Fibroblast of pulmonary artery (primary cell): ENCODE results near the gene ARHGAP15.

Experiments
- DNase-seq: peaks from one replicate; pipeline ENCODE4 v3.0.0-alpha.2; 2010; ENCODE audit warnings: low read depth
- H3K4me3 ChIP-seq: replicated peaks from 2 replicates; pipeline ENCODE4 v1.5.1; 2011; ENCODE audit warnings: low read depth, mild to moderate bottlenecking, control low read depth, low read length, moderate library complexity
- TF ChIP-seq, protein P1 (sequence below): IDR thresholded peaks from 2 replicates; pipeline ENCODE4 v1.5.1; 2011; ENCODE audit warnings: mild to moderate bottlenecking, control low read depth, low read length, inconsistent platforms; ENCODE audit errors: missing control alignments

ARHGAP15 gene

DNA sequence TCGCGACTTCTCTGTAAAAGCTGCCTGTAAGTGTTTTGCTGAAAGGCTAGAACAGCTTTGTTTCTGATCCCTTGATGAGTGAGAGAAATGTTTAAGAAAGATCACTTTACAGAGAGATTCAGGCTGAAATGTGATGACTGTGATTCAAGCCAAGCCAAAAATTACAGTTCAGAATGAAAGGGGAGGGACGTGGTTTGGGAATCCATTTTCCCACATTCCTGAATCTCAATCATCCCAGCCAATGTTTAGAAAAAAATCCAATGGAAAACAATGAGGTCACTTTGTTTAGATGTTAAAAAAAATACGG, 416.7 kb downstream of the ARHGAP15 start:
- TF ChIP-seq, protein P1, sequence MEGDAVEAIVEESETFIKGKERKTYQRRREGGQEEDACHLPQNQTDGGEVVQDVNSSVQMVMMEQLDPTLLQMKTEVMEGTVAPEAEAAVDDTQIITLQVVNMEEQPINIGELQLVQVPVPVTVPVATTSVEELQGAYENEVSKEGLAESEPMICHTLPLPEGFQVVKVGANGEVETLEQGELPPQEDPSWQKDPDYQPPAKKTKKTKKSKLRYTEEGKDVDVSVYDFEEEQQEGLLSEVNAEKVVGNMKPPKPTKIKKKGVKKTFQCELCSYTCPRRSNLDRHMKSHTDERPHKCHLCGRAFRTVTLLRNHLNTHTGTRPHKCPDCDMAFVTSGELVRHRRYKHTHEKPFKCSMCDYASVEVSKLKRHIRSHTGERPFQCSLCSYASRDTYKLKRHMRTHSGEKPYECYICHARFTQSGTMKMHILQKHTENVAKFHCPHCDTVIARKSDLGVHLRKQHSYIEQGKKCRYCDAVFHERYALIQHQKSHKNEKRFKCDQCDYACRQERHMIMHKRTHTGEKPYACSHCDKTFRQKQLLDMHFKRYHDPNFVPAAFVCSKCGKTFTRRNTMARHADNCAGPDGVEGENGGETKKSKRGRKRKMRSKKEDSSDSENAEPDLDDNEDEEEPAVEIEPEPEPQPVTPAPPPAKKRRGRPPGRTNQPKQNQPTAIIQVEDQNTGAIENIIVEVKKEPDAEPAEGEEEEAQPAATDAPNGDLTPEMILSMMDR = no peak
- DNase-seq = no peak
- no peak overlapping the region for H3K4me3 ChIP-seq

- TF ChIP-seq, protein P1 = no peak
- no peak for DNase-seq
- H3K4me3 ChIP-seq = no peak overlapping the region
These were observed 418.8 kb downstream of the ARHGAP15 start for GRCh38 chr2:143548032-143548431.

DNA sequence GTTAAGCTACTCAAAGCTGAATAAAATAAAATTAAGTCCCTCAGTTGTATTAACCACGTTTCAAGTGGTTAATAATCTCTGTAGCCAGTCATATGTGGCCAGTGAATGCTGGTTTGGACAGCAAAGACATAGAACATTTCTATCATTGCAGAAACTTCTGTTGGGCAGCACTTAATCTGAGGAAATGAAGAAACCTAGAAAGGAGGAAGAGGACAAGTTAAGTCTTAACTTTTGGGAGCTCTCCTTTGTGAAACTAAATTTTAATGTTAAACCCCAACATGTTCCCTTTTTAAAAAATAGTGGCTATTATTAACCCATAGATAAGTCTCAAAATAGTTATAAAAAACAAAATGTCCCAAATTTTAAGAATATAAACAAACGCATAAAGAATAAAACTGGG, 421.3 kb downstream of the ARHGAP15 start:
- TF ChIP-seq, protein P1 = no peak
- no peak for DNase-seq
- no peak overlapping the region for H3K4me3 ChIP-seq

- TF ChIP-seq, protein P1 = no peak
- no peak for DNase-seq
- no peak overlapping the region for H3K4me3 ChIP-seq
These were observed 422.9 kb downstream of the ARHGAP15 start for GRCh38 chr2:143551971-143552650.

GRCh38 chr2:143553261-143553660, 424.0 kb downstream of the ARHGAP15 start:
- H3K4me3 ChIP-seq = no peak overlapping the region
- no peak for DNase-seq
- TF ChIP-seq, protein P1 = no peak

DNA sequence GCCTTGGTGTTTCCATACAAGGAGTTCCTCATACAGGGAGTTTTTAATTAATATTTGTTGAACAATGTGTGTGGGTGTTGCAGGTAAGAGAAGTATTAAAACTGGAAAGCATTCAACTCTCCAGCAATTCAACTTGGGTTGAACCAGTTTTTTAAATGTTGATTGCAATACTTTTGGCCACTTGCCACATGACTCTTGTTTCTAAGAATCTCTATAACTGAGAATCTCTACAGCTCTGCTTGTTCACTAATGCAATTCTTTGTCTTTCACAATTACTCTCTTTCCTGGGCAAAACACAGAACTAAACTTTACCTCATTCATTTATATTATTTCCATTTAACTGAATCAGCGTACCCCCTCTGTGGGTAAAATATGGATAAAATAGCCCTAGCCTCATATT, 429.4 kb downstream of the ARHGAP15 start:
- DNase-seq = peak; percentile 87
- TF ChIP-seq, protein P1 = no peak
- H3K4me3 ChIP-seq = no peak overlapping the region

DNA sequence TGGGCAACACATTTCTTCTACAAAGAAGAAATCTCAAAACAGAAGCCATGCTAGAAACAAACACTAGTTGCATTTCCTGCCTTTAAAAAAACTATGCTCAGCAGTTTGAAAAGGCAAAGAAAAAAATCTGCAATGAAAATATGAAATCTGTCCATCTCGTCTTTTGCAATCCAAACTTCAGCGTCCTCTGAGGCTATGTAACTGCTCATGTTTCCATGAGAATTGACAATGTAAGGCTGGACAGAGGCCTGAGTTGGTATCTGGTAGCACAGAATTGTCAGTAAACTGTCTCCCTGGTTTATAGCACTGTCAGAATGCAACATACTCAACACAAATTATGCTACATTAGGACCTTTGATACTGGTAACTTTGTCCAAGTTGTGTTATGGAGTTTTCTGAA, 429.9 kb downstream of the ARHGAP15 start:
- TF ChIP-seq, protein P1 = no peak
- no peak overlapping the region for H3K4me3 ChIP-seq
- no peak for DNase-seq
